Mesendoderm (in vitro differentiated cells): ENCODE data around the gene TAB2.
"Not testable (repeated sequence)": the region's sequence is repeated elsewhere in the genome, so short reads cannot be mapped to it uniquely, and the experiment has no call there.

Experiments used
- DNase-seq: peaks from one replicate; pipeline ENCODE4 v3.0.0; 2013
- H2AK5ac ChIP-seq: 2 replicates; pipeline ENCODE4 v1.6.1; 2013; ENCODE audit warnings: low read length, inconsistent platforms
- H2BK120ac ChIP-seq: 2 replicates; pipeline ENCODE4 v1.6.1; 2013; ENCODE audit warnings: low read depth, mild to moderate bottlenecking, low read length, moderate library complexity, mixed read lengths
- H2BK15ac ChIP-seq: replicated peaks from 2 replicates; pipeline ENCODE4 v1.6.1; 2013; ENCODE audit warnings: low read depth, mild to moderate bottlenecking, moderate library complexity
- H2BK5ac ChIP-seq: 2 replicates; pipeline ENCODE4 v1.6.1; 2013; ENCODE audit warnings: low read length, inconsistent platforms
- H3K18ac ChIP-seq: 2 replicates; pipeline ENCODE4 v1.6.1; 2013; ENCODE audit warnings: mild to moderate bottlenecking, low read length, mixed read lengths
- H3K23ac ChIP-seq: one replicate; pipeline ENCODE4 v1.6.1; 2013; ENCODE audit warnings: low read length
- H3K27ac ChIP-seq: 2 replicates; pipeline ENCODE4 v1.5.1; 2013; ENCODE audit warnings: low read depth, mild to moderate bottlenecking, inconsistent platforms, low read length, moderate library complexity
- H3K27me3 ChIP-seq: 2 replicates; pipeline ENCODE4 v1.6.1; 2013; ENCODE audit warnings: low read length, control low read depth, mild to moderate bottlenecking, inconsistent platforms; ENCODE audit not compliant: insufficient read depth, poor library complexity
- H3K36me3 ChIP-seq: 2 replicates; pipeline ENCODE4 v1.6.1; 2013; ENCODE audit warnings: low read length, inconsistent platforms; ENCODE audit not compliant: control insufficient read depth, insufficient read depth
- H3K4ac ChIP-seq: one replicate; pipeline ENCODE4 v1.6.1; 2013; ENCODE audit warnings: low read depth, mild to moderate bottlenecking, low read length, moderate library complexity
- H3K4me1 ChIP-seq: 2 replicates; pipeline ENCODE4 v1.6.1; 2013; ENCODE audit warnings: low read depth, low read length, inconsistent platforms; ENCODE audit not compliant: control insufficient read depth
- H3K4me2 ChIP-seq: 2 replicates; pipeline ENCODE4 v1.6.1; 2013; ENCODE audit warnings: low read length
- H3K4me3 ChIP-seq: 2 replicates; pipeline ENCODE4 v1.5.1; 2013; ENCODE audit warnings: mild to moderate bottlenecking, low read length
- H3K56ac ChIP-seq: one replicate; pipeline ENCODE4 v1.6.1; 2013; ENCODE audit warnings: low read length
- H3K79me1 ChIP-seq: 2 replicates; pipeline ENCODE4 v1.6.1; 2013; ENCODE audit warnings: low read length, inconsistent platforms
- H3K79me2 ChIP-seq: 2 replicates; pipeline ENCODE4 v1.6.1; 2013; ENCODE audit warnings: mild to moderate bottlenecking, low read length; ENCODE audit not compliant: control insufficient read depth, insufficient read depth
- H3K9ac ChIP-seq: 2 replicates; pipeline ENCODE4 v1.6.1; 2013; ENCODE audit warnings: low read length, inconsistent platforms
- H4K5ac ChIP-seq: one replicate; pipeline ENCODE4 v1.6.1; 2013; ENCODE audit warnings: low read length
- H4K8ac ChIP-seq: one replicate; pipeline ENCODE4 v1.6.1; 2013; ENCODE audit warnings: low read depth, mild to moderate bottlenecking, control low read depth, low read length, moderate library complexity
- whole genome bisulfite sequencing: extraction: QIAGEN DNeasy Blood & Tissue Kit; methylation state at CpG from one replicate; pipeline ENCODE4 v1.1.7; 2013; ENCODE audit warnings: low lambda C conversion rate, missing lambda C conversion rate; ENCODE audit not compliant: insufficient coverage; ENCODE audit errors: extremely low coverage; 5-methylcytosine and 5-hydroxymethylcytosine counted together

TAB2 gene

DNA sequence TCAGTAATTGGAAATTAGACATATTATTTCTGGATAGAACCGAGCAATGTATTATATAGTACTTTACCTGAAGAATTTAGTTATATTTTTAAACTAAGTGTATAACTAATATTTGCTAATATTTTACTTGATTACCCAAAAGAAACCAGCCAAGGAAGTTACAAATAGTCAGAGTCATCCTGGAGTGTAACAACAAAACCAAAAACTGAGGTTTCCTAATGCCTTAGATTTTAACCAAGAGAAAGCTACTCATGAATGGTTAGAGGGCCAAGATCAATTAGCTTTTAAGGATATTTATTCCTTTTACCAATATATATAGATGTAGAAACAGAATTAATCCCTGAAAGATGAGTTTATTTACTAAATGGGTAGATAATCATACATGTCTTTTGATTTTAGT is 26.0 kb downstream of the TAB2 start:
- no peaks in the 10 kb centered on the region for H3K4me1 ChIP-seq
- no peak overlapping the region for H4K8ac ChIP-seq
- peaks cover 39% of the 10 kb centered on the region for H3K79me2 ChIP-seq
- no peak overlapping the region for H3K9ac ChIP-seq
- no peak overlapping the region for H3K4me3 ChIP-seq
- no peak overlapping the region for H3K4ac ChIP-seq
- no peak overlapping the region for H2BK120ac ChIP-seq
- no peak overlapping the region for H3K23ac ChIP-seq
- H3K36me3 ChIP-seq = no peaks in the 10 kb centered on the region
- no peak overlapping the region for H2BK5ac ChIP-seq
- H3K79me1 ChIP-seq = peaks cover 4% of the 10 kb centered on the region
- no peak for DNase-seq
- no peak overlapping the region for H3K4me2 ChIP-seq
- H3K27ac ChIP-seq = no peak overlapping the region
- no peaks in the 10 kb centered on the region for H3K27me3 ChIP-seq
- no peak overlapping the region for H4K5ac ChIP-seq
- H2AK5ac ChIP-seq = no peak overlapping the region
- no CpG with 5 or more reads among the region's 1 CpG for WGBS
- no peak overlapping the region for H3K18ac ChIP-seq
- no peak overlapping the region for H2BK15ac ChIP-seq
- H3K56ac ChIP-seq = no peak overlapping the region

DNA sequence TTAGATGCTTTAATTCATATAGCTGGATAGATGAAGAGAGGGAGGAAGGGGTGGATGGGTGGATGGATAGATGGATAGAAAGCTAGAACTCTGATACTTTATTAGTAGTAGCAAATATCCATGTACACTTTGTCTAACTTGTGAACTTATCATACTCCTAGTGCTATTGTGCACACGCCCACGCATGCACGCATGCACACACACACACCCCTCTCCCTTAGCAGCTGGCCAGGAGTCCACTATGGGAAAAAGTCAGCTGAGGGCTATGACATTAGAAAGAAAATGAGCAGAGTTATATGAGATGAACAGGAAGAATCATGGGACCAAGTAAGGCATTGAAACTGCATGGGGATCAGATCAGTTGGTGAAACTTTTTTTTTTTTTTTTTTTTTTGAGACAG is 28.6 kb downstream of the TAB2 start:
- H2BK15ac ChIP-seq = no peak overlapping the region
- no peak overlapping the region for H2BK5ac ChIP-seq
- no CpG with 5 or more reads among the region's 3 CpGs for WGBS
- H3K23ac ChIP-seq = no peak overlapping the region
- H3K56ac ChIP-seq = no peak overlapping the region
- no peaks in the 10 kb centered on the region for H3K27me3 ChIP-seq
- H3K9ac ChIP-seq = no peak overlapping the region
- DNase-seq = no peak
- H4K5ac ChIP-seq = no peak overlapping the region
- peaks cover 6% of the 10 kb centered on the region for H3K79me1 ChIP-seq
- no peaks in the 10 kb centered on the region for H3K4me1 ChIP-seq
- no peak overlapping the region for H3K18ac ChIP-seq
- H2AK5ac ChIP-seq = no peak overlapping the region
- peaks cover 39% of the 10 kb centered on the region for H3K79me2 ChIP-seq
- H3K36me3 ChIP-seq = no peaks in the 10 kb centered on the region
- H3K4me3 ChIP-seq = no peak overlapping the region
- no peak overlapping the region for H2BK120ac ChIP-seq
- no peak overlapping the region for H3K4me2 ChIP-seq
- no peak overlapping the region for H3K4ac ChIP-seq
- H3K27ac ChIP-seq = no peak overlapping the region
- H4K8ac ChIP-seq = no peak overlapping the region

DNA sequence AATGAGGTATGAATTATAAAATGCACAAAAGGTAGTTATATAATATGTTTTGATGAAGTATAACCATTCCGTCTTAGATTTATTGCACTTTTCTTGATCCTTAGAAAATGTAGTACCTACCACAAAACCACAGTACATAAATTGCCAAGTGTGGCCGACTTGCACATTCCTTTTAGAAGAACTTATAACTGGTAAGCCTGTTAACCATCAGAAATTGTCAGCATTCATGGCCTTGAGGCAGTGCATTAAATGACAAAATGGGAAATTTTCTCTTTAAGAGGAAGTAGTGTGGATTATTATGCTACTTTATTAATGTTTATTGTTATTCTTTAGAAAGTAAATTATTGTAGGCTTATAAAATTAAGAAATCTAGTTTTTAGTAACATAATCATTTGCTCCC is 29.6 kb downstream of the TAB2 start:
- Histone ChIP-seq H3K9ac (no peak overlapping the region), H3K23ac (no peak overlapping the region), H3K27ac (no peak overlapping the region), H3K4me3 (no peak overlapping the region), H3K4me2 (no peak overlapping the region), H4K5ac (no peak overlapping the region), H3K27me3 (no peaks in the 10 kb centered on the region), H4K8ac (no peak overlapping the region), H2BK5ac (no peak overlapping the region), H2AK5ac (no peak overlapping the region), H3K56ac (no peak overlapping the region), H3K36me3 (no peaks in the 10 kb centered on the region), H3K79me2 (peaks cover 35% of the 10 kb centered on the region), H2BK120ac (no peak overlapping the region), H3K4me1 (no peaks in the 10 kb centered on the region), H3K18ac (no peak overlapping the region), H3K4ac (no peak overlapping the region), H3K79me1 (peaks cover 6% of the 10 kb centered on the region), H2BK15ac (no peak overlapping the region)
- no peak for DNase-seq
- no CpG with 5 or more reads among the region's 2 CpGs for WGBS

DNA sequence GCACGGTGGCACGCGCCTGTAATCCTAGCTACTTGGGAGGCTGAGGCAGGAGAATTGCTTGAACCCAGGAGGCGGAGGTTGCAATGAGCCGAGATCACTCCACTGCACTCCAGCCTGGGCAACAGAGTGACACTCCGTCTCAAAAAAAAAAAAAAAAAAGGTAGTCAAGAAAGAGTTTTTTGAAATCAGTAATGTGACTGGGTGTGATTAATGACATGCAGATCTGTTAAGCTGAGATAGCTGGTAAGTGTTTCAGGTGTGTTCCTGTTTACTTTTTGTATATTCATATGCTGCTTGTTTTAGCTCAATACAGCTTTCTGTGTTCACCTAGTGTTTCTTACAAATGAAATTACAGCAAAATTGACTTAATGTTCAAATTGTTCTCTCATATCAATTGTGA is 31.8 kb downstream of the TAB2 start:
- H2AK5ac ChIP-seq, H2BK5ac ChIP-seq, H3K4me2 ChIP-seq, H3K23ac ChIP-seq, H3K4me3 ChIP-seq, H3K9ac ChIP-seq, H3K4me1 ChIP-seq, H3K27me3 ChIP-seq, H3K56ac ChIP-seq, H2BK120ac ChIP-seq, H3K18ac ChIP-seq, H4K5ac ChIP-seq, H4K8ac ChIP-seq, H3K79me1 ChIP-seq, DNase-seq, H3K4ac ChIP-seq, H3K27ac ChIP-seq, H2BK15ac ChIP-seq, H3K36me3 ChIP-seq: not testable (repeated sequence)
- H3K79me2 ChIP-seq = peaks cover 37% of the 10 kb centered on the region
- WGBS = no CpG with 5 or more reads among the region's 6 CpGs

DNA sequence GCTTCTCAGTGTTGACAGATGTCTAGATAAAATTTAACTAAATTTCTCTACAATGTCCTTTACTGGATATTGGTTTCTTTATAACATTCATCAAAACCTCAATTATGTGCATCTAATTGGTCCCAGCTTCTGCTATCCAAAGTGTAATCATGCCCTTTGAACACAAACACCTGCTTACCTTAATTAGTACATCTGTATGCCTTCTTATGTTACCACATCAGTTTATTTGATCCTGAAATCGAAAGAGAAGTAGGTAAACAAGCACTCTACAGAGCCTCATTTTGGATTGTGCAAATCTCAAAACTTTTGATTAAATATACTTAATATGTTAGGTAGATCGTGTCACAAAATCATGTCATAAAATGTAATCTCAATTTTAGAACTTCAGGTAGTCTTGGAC is 36.5 kb downstream of the TAB2 start:
- Histone ChIP-seq H3K23ac (no peak overlapping the region), H3K9ac (no peak overlapping the region), H2BK15ac (no peak overlapping the region), H3K27me3 (no peaks in the 10 kb centered on the region), H4K5ac (no peak overlapping the region), H2BK5ac (no peak overlapping the region), H3K27ac (no peak overlapping the region), H2AK5ac (no peak overlapping the region), H3K4ac (no peak overlapping the region), H3K56ac (no peak overlapping the region), H3K4me2 (no peak overlapping the region), H4K8ac (no peak overlapping the region), H3K4me3 (no peak overlapping the region), H3K18ac (no peak overlapping the region), H3K36me3 (no peaks in the 10 kb centered on the region), H2BK120ac (no peak overlapping the region), H3K79me1 (peaks cover 2% of the 10 kb centered on the region), H3K4me1 (no peaks in the 10 kb centered on the region), H3K79me2 (peaks cover 25% of the 10 kb centered on the region)
- DNase-seq = no peak
- WGBS = no CpG with 5 or more reads among the region's 2 CpGs

DNA sequence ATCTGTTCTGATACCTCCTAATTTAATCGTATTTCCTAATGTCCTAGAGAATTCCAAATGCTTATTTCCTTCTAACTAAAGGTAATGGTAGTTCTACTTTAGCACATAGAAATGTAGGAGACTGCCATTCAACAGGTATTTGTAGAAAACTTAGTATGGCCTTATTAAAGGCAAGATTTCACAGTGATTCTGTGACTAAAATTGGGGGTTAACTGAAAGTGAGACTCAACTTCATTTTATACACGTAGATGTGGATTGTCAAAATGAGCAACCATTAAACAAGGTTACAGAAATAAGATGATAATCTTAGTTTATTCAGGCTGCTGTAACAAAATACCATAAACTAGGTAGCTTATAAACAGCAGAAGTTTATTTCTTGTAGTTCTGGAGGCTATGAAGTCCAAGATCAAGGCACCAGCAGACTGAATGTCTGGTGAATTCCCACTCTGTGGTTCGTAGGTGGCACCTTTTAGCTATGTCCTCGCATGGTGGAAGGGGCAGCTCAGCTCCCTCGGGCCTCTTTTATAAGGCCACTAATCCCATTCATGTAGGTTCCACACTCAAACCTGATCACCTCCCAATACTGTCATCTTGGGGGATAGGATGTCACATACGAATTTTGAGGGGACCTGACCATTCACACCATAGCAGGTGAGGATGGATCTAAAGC is 38.7 kb downstream of the TAB2 start:
- WGBS = no CpG with 5 or more reads among the region's 6 CpGs
- Histone ChIP-seq H2AK5ac (no peak overlapping the region), H3K36me3 (no peaks in the 10 kb centered on the region), H3K56ac (no peak overlapping the region), H3K9ac (no peak overlapping the region), H3K27me3 (no peaks in the 10 kb centered on the region), H3K4me1 (no peaks in the 10 kb centered on the region), H3K79me1 (peaks cover 3% of the 10 kb centered on the region), H3K4me2 (no peak overlapping the region), H2BK120ac (no peak overlapping the region), H4K8ac (no peak overlapping the region), H4K5ac (no peak overlapping the region), H3K4me3 (no peak overlapping the region), H3K79me2 (peaks cover 31% of the 10 kb centered on the region), H2BK5ac (no peak overlapping the region), H3K23ac (no peak overlapping the region), H3K4ac (no peak overlapping the region), H3K18ac (no peak overlapping the region), H3K27ac (no peak overlapping the region), H2BK15ac (no peak overlapping the region)
- no peak for DNase-seq
